Measurements from ENCODE around the gene PIGB.

- TF ChIP-seq CTCF (conservative IDR thresholded peaks at IDR 0.05; ENCODE audit: low read length) (no peak), EZH2phosphoT487 (IDR thresholded peaks at IDR 0.05; ENCODE audit: borderline replicate concordance, low read depth, low read length) (no peak)
Measured at GRCh38 chr15:55277116-55277564, 41.9 kb upstream of the PIGB start.
